ENCODE data around the gene FLVCR1. TPM values are rescaled to one million over a fixed set of nuclear protein-coding genes. Genes with fewer than 3 reads are reported as not detected.
"Not testable (repeated sequence)": the region's sequence is repeated elsewhere in the genome, so short reads cannot be mapped to it uniquely, and the experiment has no call there.

FLVCR1 gene
- total RNA-seq (2014; rRNA removed; shearing (Covaris generic)) = 9.6 and 18.8 TPM in 2 replicates

DNA sequence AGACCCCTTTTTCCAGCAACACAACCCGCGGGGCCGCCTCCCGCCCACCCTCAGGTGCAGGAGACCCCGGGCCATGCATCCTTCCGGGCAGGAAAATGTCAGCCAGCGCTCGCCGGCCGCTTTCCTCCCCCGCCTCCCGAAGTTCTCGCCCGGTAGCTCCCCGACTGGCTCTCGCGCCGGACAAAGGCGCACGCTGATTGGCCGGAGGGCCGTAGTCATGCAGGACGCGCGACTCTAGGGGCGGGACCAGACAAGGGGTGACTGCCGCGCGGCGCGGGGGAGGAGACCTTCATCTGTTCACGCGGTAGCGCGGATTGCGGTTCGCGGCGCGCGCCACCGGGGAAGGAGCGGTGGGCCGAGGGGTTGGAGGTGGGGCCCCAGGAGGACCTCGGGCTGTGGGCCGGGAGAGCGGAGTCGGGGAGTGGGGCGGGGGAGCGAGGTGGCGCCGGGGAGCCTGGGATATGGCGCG, at the start of gene FLVCR1:
Gene FLVCR1 (plus strand): TSS at position 284 of the 469 bp plus-strand sequence. CDS start 178 bp downstream, at position 462.
- Histone ChIP-seq H3K27me3 (replicated peaks) (no peaks in the 10 kb centered on the region), H3K9me3 (replicated peaks) (no peaks in the 10 kb centered on the region), H3K4me1 (replicated peaks) (peaks cover 33% of the 10 kb centered on the region), H3K4me3 (peak within 1 kb of the TSS; percentile 76), H3K36me3 (peaks cover 25% of the 10 kb centered on the region), H3K27ac (peak within 1 kb of the TSS; percentile 63)
- peak; percentile 93 to 98 for DNase-seq (ENCODE audit: low read depth in 1 of 2, low spot score in 2 of 2)

GRCh38 chr1:212814537-212815334, 43.3 kb upstream of the FLVCR1 start:
- Histone ChIP-seq H3K4me3 (no peak overlapping the region), H3K27me3 (replicated peaks) (no peaks in the 10 kb centered on the region), H3K36me3 (no peaks in the 10 kb centered on the region), H3K4me1 (replicated peaks) (peaks cover 6% of the 10 kb centered on the region), H3K27ac (no peak overlapping the region), H3K9me3 (replicated peaks) (no peaks in the 10 kb centered on the region)
- no peak for DNase-seq (ENCODE audit: low read depth in 1 of 2, low spot score in 2 of 2)

- Histone ChIP-seq H3K4me1 (replicated peaks) (peaks cover 6% of the 10 kb centered on the region), H3K27ac (no peak overlapping the region), H3K27me3 (replicated peaks) (no peaks in the 10 kb centered on the region), H3K36me3 (no peaks in the 10 kb centered on the region), H3K4me3 (no peak overlapping the region), H3K9me3 (replicated peaks) (no peaks in the 10 kb centered on the region)
- DNase-seq (ENCODE audit: low read depth in 1 of 2, low spot score in 2 of 2) = no peak
Observed at GRCh38 chr1:212816567-212817278, 41.4 kb upstream of the FLVCR1 start.

DNA sequence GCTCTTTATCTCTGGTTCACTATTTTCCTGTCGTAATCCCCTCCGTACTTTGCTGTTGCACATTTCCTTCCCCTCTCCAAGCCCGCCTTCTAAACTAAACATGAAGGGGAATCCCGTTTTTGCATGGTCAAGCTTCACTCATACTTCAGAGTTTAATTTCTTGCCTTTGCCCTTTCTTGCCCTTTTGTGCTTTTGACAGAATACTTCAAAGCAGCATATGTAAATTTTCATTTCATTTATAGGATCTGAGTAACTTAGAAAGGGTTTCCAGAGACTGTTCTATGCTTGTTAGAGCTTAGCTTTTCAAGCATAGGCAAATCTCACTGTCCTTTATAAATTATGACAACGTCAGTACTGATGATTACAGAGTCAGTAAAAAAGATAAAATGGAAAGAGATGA, 38.3 kb upstream of the FLVCR1 start:
- no peak overlapping the region for H3K4me3 ChIP-seq
- no peaks in the 10 kb centered on the region for H3K27me3 ChIP-seq (replicated peaks)
- H3K27ac ChIP-seq = no peak overlapping the region
- H3K4me1 ChIP-seq (replicated peaks) = peaks cover 6% of the 10 kb centered on the region
- DNase-seq (ENCODE audit: low read depth in 1 of 2, low spot score in 2 of 2) = no peak
- no peaks in the 10 kb centered on the region; the same call in 1 of the 2 replicates for H3K9me3 ChIP-seq (replicated peaks)
- H3K36me3 ChIP-seq = no peaks in the 10 kb centered on the region

GRCh38 chr1:212820969-212821368, 37.1 kb upstream of the FLVCR1 start:
- Histone ChIP-seq H3K9me3 (replicated peaks) (peaks cover 9% of the 10 kb centered on the region; the same call in 1 of the 2 replicates), H3K4me3 (no peak overlapping the region), H3K36me3 (no peaks in the 10 kb centered on the region), H3K4me1 (replicated peaks) (peaks cover 6% of the 10 kb centered on the region), H3K27ac (no peak overlapping the region), H3K27me3 (replicated peaks) (no peaks in the 10 kb centered on the region)
- no peak for DNase-seq (ENCODE audit: low read depth in 1 of 2, low spot score in 2 of 2)

- Histone ChIP-seq H3K27ac (no peak overlapping the region), H3K27me3 (replicated peaks) (no peaks in the 10 kb centered on the region), H3K4me3 (no peak overlapping the region), H3K4me1 (replicated peaks) (no peaks in the 10 kb centered on the region), H3K36me3 (no peaks in the 10 kb centered on the region), H3K9me3 (replicated peaks) (peaks cover 13% of the 10 kb centered on the region; the same call in 1 of the 2 replicates)
- no peak for DNase-seq (ENCODE audit: low read depth in 1 of 2, low spot score in 2 of 2)
Observed at GRCh38 chr1:212822956-212823355, 35.1 kb upstream of the FLVCR1 start.

GRCh38 chr1:212824201-212824600, 33.9 kb upstream of the FLVCR1 start:
- H3K4me1 ChIP-seq (replicated peaks) = no peaks in the 10 kb centered on the region
- H3K4me3 ChIP-seq = no peak overlapping the region
- no peak for DNase-seq (ENCODE audit: low read depth in 1 of 2, low spot score in 2 of 2)
- H3K9me3 ChIP-seq (replicated peaks) = peaks cover 13% of the 10 kb centered on the region; the same call in 1 of the 2 replicates
- no peaks in the 10 kb centered on the region for H3K27me3 ChIP-seq (replicated peaks)
- H3K36me3 ChIP-seq = no peaks in the 10 kb centered on the region
- no peak overlapping the region for H3K27ac ChIP-seq

DNA sequence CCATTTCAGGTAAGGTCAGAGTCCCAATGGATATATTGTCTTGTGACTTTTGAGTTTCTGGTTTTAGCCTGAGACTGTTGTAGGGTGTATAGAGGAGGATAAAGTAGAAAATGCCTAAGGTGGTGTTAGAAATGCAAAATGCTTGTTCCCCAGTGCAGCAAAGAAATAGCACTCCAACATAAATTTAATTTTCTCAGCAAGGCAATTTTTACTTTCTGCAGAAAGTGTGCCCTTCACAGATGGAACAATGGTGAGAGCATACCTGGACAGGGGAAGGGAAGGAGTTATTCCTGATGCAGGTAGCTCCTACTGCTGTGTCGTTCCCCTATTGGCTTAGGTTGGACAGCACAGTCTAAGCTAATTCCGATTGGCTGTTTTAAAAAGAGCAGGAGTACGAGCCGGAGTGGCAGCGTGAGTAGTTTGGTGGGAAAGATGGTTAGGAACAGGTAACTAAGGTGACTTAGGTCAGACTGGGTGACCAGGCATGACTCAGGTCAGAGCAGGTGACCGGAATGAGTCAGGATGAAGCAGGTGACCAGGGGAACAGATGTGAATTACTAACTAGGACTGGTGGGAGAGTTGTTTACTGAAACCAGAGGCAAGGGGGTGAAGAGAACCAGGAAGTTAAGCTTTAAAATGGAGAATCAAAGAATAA, 32.1 kb upstream of the FLVCR1 start:
- Histone ChIP-seq H3K27ac (no peak overlapping the region), H3K36me3 (no peaks in the 10 kb centered on the region), H3K9me3 (replicated peaks) (peaks cover 13% of the 10 kb centered on the region; the same call in 1 of the 2 replicates), H3K4me3 (no peak overlapping the region), H3K4me1 (replicated peaks) (no peaks in the 10 kb centered on the region), H3K27me3 (replicated peaks) (no peaks in the 10 kb centered on the region)
- peak in 1 of 2 experiments; percentile 27 for DNase-seq (ENCODE audit: low read depth in 1 of 2, low spot score in 2 of 2)

GRCh38 chr1:212827171-212827776, 30.8 kb upstream of the FLVCR1 start:
- no peak for DNase-seq (ENCODE audit: low read depth in 1 of 2, low spot score in 2 of 2)
- Histone ChIP-seq H3K9me3 (replicated peaks) (peaks cover 13% of the 10 kb centered on the region; the same call in 1 of the 2 replicates), H3K27me3 (replicated peaks) (no peaks in the 10 kb centered on the region), H3K27ac (no peak overlapping the region), H3K4me3 (no peak overlapping the region), H3K36me3 (no peaks in the 10 kb centered on the region), H3K4me1 (replicated peaks) (no peaks in the 10 kb centered on the region)

DNA sequence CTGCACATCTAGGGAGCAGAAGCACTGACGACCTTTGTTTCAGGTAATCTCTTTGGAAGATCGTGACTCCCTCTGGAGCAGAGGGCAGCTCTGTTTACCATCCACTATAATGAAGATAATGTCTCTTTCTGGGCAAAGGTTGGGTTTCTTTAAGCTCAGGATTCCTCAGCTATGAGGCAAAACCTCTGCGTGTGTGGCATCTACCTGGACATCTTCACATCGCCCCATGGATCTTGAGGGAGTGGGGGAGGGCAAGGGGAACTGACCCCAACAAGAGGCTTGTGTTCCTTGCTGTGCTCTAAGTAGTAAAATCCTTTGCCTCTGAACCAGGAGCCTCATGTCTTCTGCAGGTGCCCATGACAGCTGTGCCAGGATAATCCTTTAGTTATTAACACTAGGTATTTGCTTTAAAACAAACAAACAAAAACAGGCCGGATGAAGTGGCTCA, 30.2 kb upstream of the FLVCR1 start:
- H3K27me3 ChIP-seq (replicated peaks) = no peaks in the 10 kb centered on the region
- no peak overlapping the region for H3K27ac ChIP-seq
- no peak overlapping the region for H3K4me3 ChIP-seq
- H3K4me1 ChIP-seq (replicated peaks) = no peaks in the 10 kb centered on the region
- peaks cover 13% of the 10 kb centered on the region; the same call in 1 of the 2 replicates for H3K9me3 ChIP-seq (replicated peaks)
- H3K36me3 ChIP-seq = no peaks in the 10 kb centered on the region
- DNase-seq (ENCODE audit: low read depth in 1 of 2, low spot score in 2 of 2) = no peak

DNA sequence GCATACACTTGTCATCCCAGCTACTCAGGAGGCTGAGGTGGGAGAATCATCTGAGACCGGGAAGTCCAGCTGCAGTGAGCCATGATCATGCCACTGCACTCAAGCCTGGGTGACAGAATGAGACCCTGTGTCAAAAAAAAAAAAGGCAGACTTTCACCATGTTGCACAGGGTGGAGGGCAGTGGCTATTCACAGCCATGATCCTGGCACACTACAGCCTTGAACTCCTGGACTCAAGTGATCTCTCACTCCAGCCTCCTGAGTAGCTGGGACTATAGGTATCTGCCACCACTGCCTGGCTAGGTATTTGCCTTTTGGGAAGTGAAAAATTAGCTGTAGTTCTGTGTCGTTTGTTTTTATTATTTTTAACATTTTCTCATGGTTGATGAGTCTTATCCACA, 29.7 kb upstream of the FLVCR1 start:
- Histone ChIP-seq H3K4me1 (replicated peaks) (no peaks in the 10 kb centered on the region), H3K27ac (no peak overlapping the region), H3K4me3 (no peak overlapping the region), H3K9me3 (replicated peaks) (peaks cover 13% of the 10 kb centered on the region; the same call in 1 of the 2 replicates), H3K27me3 (replicated peaks) (no peaks in the 10 kb centered on the region), H3K36me3 (no peaks in the 10 kb centered on the region)
- no peak for DNase-seq (ENCODE audit: low read depth in 1 of 2, low spot score in 2 of 2)

GRCh38 chr1:212833211-212834207, 24.6 kb upstream of the FLVCR1 start:
- not testable (repeated sequence) for H3K36me3 ChIP-seq; H3K27ac ChIP-seq; H3K4me3 ChIP-seq; H3K4me1 ChIP-seq (replicated peaks); H3K9me3 ChIP-seq (replicated peaks); DNase-seq (ENCODE audit: low read depth in 1 of 2, low spot score in 2 of 2); H3K27me3 ChIP-seq (replicated peaks)

Data from SJSA1 (cell line).